Measurements from ENCODE around the gene SGCA.

DNA sequence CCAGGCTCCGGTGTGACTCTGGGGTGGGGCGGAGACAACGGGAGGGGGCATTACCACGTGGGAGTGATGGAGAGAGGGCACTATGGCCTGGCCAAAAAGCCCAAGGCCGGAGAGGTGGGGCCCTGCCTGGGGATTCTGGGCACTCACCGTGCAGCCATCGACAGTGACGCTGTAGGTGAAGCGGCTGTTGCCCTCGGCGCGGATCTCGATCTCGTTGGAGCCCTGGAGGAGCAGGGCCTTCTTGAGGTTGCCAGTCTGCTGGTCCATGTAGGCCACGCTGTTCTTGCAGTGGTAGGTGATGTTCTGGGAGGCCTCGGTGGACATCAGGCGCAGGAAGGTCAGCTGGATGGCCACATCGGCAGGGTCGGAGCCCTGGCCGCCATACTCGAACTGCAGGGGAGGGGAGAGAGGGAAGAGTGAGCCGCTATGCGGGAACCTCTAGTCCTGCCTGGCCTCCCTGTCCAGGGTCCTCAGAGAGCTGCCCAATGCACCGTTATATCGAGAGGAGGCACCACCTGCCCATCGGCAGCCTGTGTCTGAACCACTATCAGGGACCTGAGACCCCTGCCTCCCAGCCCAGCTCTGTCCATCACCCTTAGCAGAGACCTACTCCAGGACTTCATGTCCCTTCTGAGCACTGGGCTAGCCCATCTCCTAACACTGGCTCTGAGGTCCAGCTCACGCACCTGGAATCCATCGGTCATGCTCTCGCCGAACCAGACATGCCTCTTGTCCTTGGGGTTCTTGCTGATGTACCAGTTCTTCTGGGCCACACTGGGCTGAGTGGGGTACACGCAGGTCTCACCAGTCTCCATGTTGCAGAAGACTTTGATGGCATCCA is 20.0 kb downstream of the SGCA start:
- TF ChIP-seq, protein P1, sequence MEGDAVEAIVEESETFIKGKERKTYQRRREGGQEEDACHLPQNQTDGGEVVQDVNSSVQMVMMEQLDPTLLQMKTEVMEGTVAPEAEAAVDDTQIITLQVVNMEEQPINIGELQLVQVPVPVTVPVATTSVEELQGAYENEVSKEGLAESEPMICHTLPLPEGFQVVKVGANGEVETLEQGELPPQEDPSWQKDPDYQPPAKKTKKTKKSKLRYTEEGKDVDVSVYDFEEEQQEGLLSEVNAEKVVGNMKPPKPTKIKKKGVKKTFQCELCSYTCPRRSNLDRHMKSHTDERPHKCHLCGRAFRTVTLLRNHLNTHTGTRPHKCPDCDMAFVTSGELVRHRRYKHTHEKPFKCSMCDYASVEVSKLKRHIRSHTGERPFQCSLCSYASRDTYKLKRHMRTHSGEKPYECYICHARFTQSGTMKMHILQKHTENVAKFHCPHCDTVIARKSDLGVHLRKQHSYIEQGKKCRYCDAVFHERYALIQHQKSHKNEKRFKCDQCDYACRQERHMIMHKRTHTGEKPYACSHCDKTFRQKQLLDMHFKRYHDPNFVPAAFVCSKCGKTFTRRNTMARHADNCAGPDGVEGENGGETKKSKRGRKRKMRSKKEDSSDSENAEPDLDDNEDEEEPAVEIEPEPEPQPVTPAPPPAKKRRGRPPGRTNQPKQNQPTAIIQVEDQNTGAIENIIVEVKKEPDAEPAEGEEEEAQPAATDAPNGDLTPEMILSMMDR (conservative IDR thresholded peaks at IDR 0.05; ENCODE audit: low read length), result no peak
- no peak for TF ChIP-seq EZH2phosphoT487 (IDR thresholded peaks at IDR 0.05; ENCODE audit: borderline replicate concordance, low read depth, low read length)
